Measurements from ENCODE around the gene SYF2.
"Not testable (repeated sequence)": the region's sequence is repeated elsewhere in the genome, so short reads cannot be mapped to it uniquely, and the experiment has no call there.

The SYF2 gene

GRCh38 chr1:25208092-25208491, 24.2 kb downstream of the SYF2 start:
- DNase-seq (ENCODE audit: low read depth in 2 of 2), result no peak

DNA sequence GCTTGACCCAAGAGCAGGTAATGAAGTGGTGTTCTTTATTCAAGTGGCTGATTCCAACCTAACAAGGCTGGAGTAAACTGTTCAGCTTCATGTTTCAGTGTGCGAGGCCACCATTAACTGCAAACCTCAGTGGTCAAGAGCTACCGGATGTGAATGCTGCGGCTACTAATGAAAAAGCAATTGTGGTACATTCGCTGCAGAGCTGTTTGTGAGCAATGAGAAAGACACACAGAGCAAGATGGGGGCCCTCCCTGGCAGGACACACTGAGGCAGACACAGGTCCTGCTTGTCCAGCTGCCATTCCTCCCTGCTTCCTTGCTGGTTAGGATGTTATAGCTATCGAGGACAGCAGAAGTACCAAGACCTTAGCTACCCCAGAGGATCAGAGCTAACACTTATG, 26.1 kb downstream of the SYF2 start:
- no peak for DNase-seq (ENCODE audit: low read depth in 2 of 2)

DNA sequence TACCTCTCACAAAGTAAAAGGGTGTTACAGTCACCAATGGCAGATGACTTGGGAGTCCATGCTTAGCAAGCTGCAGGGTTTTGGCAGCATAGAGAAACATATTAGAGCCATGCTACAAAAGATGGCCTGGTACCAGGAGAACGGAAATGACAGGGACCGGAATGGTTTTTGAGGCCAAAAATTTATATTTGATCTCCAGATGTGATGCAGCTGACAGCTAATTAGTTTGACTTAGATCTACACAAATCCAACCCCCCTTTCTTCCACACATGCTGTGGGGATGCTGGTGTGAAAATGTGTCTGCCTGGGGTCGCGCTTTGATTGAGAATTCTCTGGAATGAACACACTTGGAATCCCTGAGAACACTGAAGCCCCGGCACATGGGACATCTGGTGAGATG, 26.5 kb downstream of the SYF2 start:
- DNase-seq (ENCODE audit: low read depth in 2 of 2), result no peak

DNA sequence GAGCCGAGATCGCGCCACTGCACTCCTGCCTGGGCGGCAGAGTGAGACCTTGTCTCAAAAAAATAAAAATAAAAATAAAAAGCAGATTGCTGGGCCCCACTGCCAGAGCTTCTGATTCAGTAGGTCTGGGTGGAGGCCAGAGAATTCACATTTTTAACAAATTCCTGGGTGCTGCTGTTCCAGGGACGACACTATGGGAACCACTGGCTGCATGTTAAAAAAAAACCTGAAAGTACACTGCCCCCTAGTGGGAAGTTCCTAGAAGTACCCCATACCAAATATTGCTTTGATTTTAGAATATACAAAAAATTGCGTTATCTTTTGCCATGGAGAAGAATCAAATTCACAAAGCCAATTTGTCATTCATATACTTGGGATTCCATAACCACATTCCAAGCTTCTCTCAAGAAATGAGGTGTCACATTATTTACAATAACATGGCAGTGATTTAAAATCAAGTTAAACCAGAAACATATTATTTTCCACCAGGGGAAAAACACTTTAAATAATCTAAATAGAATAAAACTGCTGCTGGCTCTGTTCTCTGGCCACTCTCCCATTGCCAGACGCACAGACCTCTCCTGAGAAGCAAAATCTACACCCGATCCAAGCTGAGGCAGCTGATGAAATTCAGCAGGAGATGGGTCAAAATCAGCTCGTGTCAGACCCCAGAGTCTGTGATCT, 27.4 kb downstream of the SYF2 start:
- DNase-seq (ENCODE audit: low read depth in 2 of 2), result no peak

- DNase-seq (ENCODE audit: low read depth in 2 of 2), result no peak
Measured at GRCh38 chr1:25201006-25201405, 31.3 kb downstream of the SYF2 start.

DNA sequence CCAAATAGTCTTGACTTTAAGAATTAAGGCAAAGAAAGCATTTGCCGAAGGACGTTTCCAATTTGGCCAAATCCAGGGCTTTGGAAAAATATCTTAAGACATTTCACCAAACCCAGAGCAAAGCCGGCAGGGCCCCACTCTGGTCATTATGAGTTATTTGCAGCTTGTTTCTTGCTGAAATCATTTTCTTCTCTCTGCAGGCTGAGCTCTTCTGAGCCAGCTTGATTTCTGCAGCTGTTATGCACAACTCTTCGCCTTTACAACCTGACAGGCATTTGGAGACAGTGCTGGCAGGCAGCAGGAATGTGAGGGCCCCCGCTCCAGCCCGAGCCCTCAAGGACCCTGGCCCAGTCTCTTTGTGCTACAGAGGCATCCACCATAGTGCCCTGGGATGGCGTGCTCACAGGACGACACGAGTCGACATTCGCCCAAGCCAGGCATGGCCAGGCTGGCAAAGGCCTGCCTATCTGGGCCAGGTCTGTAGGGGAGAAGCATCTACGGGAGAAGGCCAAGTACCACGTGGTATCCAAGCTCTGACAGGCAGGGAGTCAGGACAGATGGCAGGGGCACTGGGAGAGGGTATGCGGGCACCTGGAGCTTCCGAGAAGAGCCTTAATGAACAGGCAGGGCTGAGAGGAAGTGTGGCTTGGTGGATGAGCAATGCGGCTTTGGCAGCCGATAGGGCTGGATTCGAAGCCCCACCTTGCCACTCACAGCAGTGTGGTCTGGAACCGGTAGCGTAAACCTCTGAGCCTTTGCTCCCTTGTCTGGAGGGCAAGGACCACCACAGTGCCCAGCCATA, 32.3 kb downstream of the SYF2 start:
- DNase-seq (ENCODE audit: low read depth in 2 of 2), result no peak

DNA sequence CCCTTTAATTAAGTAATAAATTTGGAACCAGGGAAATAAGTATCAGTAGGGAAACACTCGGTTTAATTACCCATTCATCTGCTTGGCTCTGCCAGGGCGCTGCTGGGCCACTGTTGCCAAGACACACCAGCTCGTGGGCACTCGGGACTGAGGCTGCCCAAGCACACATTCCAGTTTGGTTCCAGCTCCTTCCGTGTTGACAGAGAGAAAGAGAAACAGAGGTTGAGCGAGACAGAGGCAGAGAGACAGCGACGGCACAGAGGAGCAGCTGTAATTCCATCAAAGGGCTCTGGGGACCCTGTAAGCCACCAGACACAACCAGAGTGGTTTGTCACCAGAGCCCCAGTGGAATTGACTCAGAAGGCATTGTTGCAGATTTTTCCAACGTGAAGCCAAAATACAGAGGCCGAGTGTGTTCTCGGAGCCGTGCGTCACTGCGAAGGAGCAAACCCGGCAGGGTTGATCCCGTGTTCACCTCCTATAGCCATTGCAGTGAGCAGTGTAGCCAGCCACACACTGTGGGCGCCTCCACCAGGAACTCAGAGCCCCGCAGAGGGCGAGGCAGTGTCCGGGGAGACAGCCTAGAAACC, 33.5 kb downstream of the SYF2 start:
- no peak for DNase-seq (ENCODE audit: low read depth in 2 of 2)

GRCh38 chr1:25197982-25198662, 34.2 kb downstream of the SYF2 start:
- no peak for DNase-seq (ENCODE audit: low read depth in 2 of 2)

DNA sequence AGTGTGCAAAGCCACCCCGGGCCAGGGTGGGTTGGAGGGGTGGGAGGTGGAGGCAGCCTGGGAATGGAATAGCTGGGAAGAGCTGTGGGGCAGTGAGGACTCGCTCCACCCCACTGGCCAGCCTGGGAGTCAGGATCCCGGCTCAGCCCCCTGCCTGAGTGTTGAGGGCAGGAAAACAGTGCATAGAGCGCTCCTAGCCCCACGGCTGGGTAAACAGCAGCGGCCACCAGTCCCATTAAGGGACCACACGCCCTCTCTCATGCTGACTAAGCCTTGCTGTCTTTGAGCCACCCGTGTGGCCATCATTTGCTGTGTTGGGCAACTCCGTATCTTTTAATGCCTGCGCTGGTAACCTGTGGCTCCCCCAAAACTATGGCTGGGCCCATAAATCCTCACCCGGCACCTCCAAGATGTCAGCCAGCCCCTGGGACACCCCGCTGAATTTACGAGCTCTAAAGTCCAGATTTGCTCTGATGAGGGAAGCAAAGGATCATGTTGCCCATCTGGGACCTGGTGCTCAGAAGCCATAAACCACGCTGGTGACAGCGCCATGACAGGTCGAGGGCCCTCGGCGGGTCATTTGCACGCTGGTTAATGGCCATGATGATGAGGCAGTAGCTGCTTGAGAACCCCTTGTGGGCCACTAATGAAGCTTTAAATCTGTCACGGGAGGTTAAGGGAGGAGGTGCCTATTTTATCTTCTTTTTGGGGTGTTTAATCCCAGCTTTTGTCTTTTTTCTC, 34.9 kb downstream of the SYF2 start:
- no peak for DNase-seq (ENCODE audit: low read depth in 2 of 2)

- DNase-seq (ENCODE audit: low read depth in 2 of 2), result no peak
Measured at GRCh38 chr1:25196830-25197229, 35.5 kb downstream of the SYF2 start.

DNA sequence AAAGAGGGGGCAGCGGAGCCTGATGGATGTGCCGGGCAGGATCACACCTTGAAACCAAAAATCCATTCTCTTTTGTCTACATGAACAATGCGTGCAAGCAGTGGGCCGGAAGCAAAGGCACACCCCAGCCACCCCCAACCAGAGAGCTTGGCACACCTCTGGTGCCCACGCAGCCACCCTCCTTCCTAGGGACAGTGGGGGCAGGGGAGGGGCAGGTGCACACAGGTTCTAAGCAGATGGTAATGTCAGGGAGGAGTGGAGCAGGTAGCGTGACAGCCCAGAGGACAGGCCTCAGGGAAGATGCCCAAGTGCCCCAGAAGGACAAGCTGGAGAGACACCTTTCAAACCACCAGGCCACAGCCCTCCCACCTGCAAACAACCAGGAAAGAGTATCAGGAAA, 36.5 kb downstream of the SYF2 start:
- DNase-seq (ENCODE audit: low read depth in 2 of 2), result no peak

DNA sequence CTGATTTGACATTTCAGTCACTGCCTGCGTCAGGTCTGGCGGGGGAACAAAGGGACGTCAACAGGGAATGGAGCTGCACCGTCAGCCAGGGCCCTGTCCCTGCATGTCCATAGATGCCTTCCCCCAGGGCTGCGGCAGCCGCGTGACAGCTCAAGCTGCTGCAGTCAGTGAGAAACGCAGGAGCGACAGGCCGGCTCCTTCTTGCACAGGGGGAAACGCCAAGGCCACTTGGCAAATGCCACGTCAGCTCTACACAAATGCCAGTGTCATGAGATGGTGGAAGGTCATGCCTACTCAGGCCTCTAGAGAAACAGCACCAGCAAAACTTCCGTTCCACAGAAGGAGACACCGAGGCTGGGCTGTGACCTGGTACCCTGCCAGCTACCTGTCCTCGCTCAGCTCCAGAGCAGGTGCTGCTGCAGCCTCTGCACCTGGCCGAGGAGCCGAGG, 37.7 kb downstream of the SYF2 start:
- DNase-seq (ENCODE audit: low read depth in 2 of 2), result no peak

DNA sequence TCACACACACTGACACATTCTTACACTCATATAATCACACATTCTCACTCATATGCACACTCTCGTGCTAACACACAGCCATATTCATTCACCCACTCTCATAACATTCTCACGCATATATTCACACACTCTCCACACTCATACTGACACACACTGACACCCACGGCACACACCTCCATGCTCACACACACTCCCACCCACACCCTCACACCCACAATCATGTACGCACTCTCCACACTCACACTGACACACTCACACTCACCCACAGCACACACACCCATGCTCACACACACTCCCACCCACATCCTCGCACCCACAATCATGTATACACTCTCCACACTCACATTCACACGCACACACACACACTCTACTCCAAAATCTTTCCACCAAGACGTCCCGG, 38.2 kb downstream of the SYF2 start:
- DNase-seq (ENCODE audit: low read depth in 2 of 2), result no peak

- DNase-seq (ENCODE audit: low read depth in 2 of 2), result no peak
Measured at GRCh38 chr1:25193229-25193628, 39.1 kb downstream of the SYF2 start.

GRCh38 chr1:25192154-25192553, 40.1 kb downstream of the SYF2 start:
- no peak for DNase-seq (ENCODE audit: low read depth in 2 of 2)

GRCh38 chr1:25190260-25190659, 42.0 kb downstream of the SYF2 start:
- no peak for DNase-seq (ENCODE audit: low read depth in 2 of 2)

- DNase-seq (ENCODE audit: low read depth in 2 of 2), result not testable (repeated sequence)
Measured at GRCh38 chr1:25187904-25188303, 44.4 kb downstream of the SYF2 start.

GRCh38 chr1:25187077-25187476, 45.2 kb downstream of the SYF2 start:
- no peak for DNase-seq (ENCODE audit: low read depth in 2 of 2)

DNA sequence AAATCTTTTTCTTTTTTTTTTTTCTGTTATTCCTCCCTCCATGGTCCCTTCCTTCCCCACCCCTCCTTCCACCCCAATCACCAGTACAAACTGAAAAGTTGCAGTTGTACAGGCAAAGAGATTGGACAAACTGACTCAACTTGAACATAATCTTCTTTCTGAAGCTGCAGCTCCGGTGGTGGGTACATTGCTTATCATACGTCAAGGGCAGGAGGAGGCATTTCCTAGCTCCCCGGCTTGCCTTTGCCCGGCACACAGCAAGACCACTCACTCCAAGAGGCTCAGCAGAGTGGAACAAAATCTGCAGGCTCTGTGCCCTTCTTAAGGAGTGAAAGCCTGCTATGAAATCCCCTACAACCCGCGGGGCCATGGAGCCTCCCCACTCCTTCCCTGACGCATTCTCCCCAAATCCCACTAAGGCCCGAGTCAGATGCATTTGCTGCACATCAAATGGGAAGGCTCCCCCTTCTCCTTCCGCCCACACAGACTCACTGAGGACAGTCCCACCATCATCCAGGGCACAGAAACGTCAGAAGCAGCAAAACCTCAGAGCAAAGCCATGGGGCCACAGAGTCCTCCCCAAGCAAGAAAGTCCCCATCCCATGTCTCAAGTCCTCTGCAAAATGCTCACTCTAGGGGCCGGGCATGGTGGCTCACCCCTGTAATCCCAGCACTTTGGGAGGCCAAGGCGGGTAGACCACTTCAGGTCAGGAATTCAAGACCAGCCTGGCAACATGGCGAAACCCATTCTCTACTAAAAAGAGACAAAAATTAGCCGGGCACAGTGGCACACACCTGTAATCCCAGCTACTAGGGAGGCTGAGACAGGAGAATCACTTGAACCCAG, 45.9 kb downstream of the SYF2 start:
- no peak for DNase-seq (ENCODE audit: low read depth in 2 of 2)

- no peak for DNase-seq (ENCODE audit: low read depth in 2 of 2)
Measured at GRCh38 chr1:25185409-25186160, 46.7 kb downstream of the SYF2 start.
